Stimulated activated CD4-positive, alpha-beta T cell treated with anti-CD3 and anti-CD28 coated beads, Interleukin-12 subunit alpha, Interleukin-12 subunit beta, amount 100 ng/mL, for 24 hours (primary cell): ENCODE measurements around the gene LRRC45.

Source experiments
- DNase-seq, 2 experiments: peaks; one replicate each; pipeline ENCODE4 v3.0.0-alpha.2; 2020; ENCODE audit warnings: low read depth in 2 of 2

Gene LRRC45

GRCh38 chr17:82062076-82062983 lies 39.2 kb downstream of the LRRC45 start:
- DNase-seq: no peak

- no peak for DNase-seq
Observed at GRCh38 chr17:82062984-82063368, 39.9 kb downstream of the LRRC45 start.

- no peak for DNase-seq
Observed at GRCh38 chr17:82063424-82064415, 40.6 kb downstream of the LRRC45 start.

- no peak for DNase-seq
Observed at GRCh38 chr17:82064433-82065192, 41.5 kb downstream of the LRRC45 start.

GRCh38 chr17:82065193-82065637 lies 42.1 kb downstream of the LRRC45 start:
- DNase-seq: no peak

- DNase-seq: peak; percentile 51 to 57
Observed at GRCh38 chr17:82065638-82066303, 42.7 kb downstream of the LRRC45 start, which contains the start of gene DUS1L. Gene DUS1L, minus strand, starts transcription at chr17:82065804. Its CDS starts 745 bp downstream, at chr17:82065059.

- no peak for DNase-seq
Observed at GRCh38 chr17:82070611-82071010, 47.5 kb downstream of the LRRC45 start.

- no peak for DNase-seq
Observed at GRCh38 chr17:82072827-82073226, 49.7 kb downstream of the LRRC45 start.

- no peak for DNase-seq
Observed at GRCh38 chr17:82073446-82073845, 50.3 kb downstream of the LRRC45 start.

- no peak for DNase-seq
Observed at GRCh38 chr17:82076018-82076784, 53.1 kb downstream of the LRRC45 start.

- DNase-seq: no peak
Observed at GRCh38 chr17:82076785-82077591, 53.9 kb downstream of the LRRC45 start.

GRCh38 chr17:82077617-82078358 lies 54.7 kb downstream of the LRRC45 start:
- no peak for DNase-seq

- no peak for DNase-seq
Observed at GRCh38 chr17:82078433-82078832, 55.3 kb downstream of the LRRC45 start.

GRCh38 chr17:82079001-82079677 lies 56.0 kb downstream of the LRRC45 start:
- DNase-seq: no peak

- DNase-seq: no peak
Observed at GRCh38 chr17:82080048-82080788, 57.1 kb downstream of the LRRC45 start.
